A549 treated with AZD9567 at 1 μM for 4 hours (cell line): ENCODE measurements around the gene SFSWAP. TPM values are rescaled to one million over a fixed set of nuclear protein-coding genes. Genes with fewer than 3 reads are reported as not detected.

ENCODE experiments used
- total RNA-seq: library from RNA; stranded (reverse); fragments of 200-300 nt; extraction: Qiagen RNA extraction; gene quantifications from 5 replicates; pipeline ENCODE4 v1.2.3, GENCODE V29; 2022; ENCODE audit not compliant: insufficient read depth

SFSWAP gene
- 24.8 to 31.4 TPM (median 29.5 TPM) in 5 replicates for total RNA-seq

DNA sequence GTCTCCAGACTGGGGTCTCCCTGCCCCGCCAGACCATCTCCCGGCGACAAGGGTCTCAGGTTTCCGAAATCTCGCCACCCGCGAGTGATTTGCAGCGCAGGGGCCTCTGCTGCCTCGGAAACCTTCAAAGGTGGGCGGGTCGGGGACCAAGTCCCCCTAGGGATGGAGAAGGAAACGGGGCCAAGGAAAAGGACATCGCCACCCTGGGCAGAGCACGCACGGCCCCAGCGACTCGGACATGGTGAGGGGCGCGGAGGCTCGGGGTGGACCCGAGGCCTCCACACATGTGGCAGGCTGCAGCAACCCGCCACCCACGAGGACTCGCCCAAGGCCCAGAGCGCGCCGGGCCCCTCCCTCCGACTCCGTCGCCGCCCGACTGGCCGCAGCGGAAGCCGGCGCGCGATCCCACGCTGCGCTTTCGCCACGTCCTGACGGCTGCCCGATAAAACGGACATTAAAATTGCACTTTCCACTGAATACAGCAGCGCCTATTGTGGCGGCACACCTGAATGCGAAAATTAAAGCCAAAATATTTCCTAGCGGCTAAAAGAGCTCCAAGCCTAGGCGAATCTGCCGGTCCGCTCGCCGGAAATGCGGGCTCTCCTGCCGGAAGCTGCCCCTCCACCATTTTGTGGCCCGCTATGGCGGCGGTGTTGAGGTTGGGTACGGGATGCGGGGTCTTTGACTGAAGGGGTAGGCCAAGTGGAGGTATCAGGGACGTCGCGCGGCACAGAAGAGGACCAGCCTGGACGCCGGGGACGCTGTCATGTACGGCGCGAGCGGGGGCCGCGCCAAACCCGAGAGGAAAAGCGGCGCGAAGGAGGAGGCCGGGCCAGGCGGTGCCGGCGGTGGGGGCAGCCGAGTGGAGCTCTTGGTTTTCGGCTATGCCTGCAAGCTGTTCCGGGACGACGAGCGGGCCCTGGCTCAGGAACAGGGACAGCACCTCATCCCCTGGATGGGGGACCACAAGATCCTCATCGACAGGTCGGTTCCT is at the start of gene SFSWAP:
Gene SFSWAP (plus strand): TSS at position 627 of the 994 bp plus-strand sequence. CDS start 140 bp downstream, at position 767.

DNA sequence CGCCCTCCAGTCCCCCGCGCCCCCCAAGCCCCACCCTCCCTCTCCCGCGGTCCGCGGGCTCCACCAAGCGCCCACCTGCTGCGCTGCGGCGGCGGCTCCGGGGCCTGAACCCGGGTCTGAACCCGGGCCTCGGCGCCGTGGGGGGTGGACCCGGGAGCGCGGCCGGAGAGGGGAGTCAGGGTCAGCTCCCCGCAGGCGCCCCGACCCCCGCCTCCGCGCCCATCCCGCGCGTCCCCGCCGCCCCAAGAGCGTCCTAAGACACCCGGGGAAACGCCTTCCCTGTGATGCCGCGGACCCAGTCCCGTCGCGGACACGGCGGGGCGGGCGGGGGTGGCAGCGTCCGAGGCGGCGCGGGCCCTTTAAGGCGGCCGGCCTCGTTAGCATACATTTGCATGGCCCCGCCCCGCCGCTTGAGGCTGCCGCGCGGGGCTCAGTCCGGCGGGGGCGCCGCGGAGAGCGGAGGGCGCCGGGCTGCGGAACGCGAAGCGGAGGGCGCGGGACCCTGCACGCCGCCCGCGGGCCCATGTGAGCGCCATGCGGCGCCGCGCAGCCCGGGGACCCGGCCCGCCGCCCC is 117.2 kb downstream of the SFSWAP start, which contains the start of gene MMP17:
Gene MMP17 (plus strand): TSS at position 433 of the 574 bp plus-strand sequence. CDS start 102 bp downstream, at position 535.

Other genes starting within 250 kb of the SFSWAP start
- gene MMP17, start 117.3 kb downstream of the SFSWAP start, total RNA-seq = 11.5 to 13.6 TPM (median 12.3 TPM) in 5 replicates
- 13.3 to 29.3 TPM (median 28.9 TPM) in 5 replicates for gene ULK1, start 183.5 kb downstream of the SFSWAP start, total RNA-seq
- 64.8 to 80.1 TPM (median 77.5 TPM) in 5 replicates for gene PUS1, start 218.2 kb downstream of the SFSWAP start, total RNA-seq
- 22.4 to 26.7 TPM (median 24.7 TPM) in 5 replicates for gene EP400, start 238.9 kb downstream of the SFSWAP start, total RNA-seq